GM21528 (cell line): ENCODE data around the gene UGT1A9.

Source experiments
- ATAC-seq: cut with Tn5 transposase; IDR thresholded peaks from one replicate; pipeline ENCODE4 v1.9.1; 2021; ENCODE audit warnings: mild to moderate bottlenecking, moderate library complexity; ENCODE audit not compliant: unreplicated experiment, low FRiP score

UGT1A9 gene

DNA sequence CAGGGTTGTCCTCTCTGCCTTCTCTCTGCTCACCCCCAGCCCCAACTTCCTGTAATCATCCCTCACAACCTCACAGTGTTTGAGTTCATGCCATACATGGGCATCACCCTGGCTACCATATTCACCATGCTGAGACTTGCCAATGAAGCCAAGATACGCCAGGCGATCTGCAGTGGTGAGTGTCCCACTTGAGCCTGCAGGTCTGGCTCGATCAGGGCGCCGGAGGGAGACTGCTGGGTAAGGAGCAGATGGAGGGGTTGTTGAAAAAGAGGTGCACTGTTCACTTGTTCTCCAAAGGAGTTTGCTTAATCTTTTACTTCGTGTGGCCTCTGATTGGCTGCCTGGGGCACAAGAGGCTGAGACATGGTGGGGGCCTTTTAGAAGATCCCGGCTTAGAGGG, 121.0 kb downstream of the UGT1A9 start:
- ATAC-seq, result no peak

GRCh38 chr2:233793465-233794127, 121.9 kb downstream of the UGT1A9 start:
- no peak for ATAC-seq

DNA sequence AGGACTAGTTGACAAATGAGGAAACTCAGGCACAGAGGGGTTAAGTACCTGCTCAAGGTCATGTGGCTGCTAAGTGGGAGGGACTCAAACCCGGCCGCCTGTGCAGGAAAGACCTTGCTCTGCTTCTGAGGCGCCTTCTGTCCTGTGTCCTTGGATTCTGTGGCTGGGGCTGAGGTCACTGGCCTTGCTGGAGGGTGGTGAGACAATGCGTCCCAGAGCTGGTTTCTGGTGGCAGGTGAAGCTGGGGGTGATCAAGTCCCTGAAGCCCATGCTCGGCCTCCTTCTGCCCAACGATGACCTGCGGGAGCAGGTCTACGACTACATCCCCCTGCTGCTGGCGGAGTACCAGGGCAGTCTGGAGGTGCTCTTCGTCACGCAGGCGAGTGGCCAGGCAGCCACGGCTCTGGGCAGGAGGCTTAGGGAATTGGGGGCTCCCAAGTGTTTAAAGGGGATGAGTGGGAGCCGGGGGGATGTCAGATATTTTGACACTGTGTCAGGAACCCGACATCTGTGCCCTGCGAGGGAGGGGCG, 122.5 kb downstream of the UGT1A9 start:
- no peak for ATAC-seq

DNA sequence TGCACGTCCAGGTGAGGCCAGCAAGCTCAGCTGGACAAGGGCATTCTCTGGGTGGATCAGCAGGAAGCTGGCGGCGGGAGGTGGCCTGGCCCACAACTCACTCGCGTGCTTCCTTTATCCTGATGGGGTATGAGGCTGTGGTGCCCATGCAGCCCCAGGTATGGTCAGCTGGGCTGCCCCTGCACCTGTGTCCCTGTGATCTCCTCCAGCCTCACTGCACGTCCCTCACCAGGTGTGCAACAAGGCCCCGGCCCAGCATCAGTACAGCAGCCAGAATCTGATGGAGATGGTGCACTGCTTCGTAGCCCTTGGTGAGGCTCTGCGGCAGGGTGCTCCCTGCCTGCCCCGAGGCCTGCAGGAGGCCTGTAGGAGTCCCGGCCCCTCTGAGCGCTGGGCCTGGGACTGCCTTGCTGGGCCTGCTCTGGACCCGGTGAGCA, 124.1 kb downstream of the UGT1A9 start:
- ATAC-seq, result no peak

GRCh38 chr2:233796254-233796653, 124.6 kb downstream of the UGT1A9 start:
- no peak for ATAC-seq

- no peak for ATAC-seq
Observed at GRCh38 chr2:233798335-233799086, 126.8 kb downstream of the UGT1A9 start.

DNA sequence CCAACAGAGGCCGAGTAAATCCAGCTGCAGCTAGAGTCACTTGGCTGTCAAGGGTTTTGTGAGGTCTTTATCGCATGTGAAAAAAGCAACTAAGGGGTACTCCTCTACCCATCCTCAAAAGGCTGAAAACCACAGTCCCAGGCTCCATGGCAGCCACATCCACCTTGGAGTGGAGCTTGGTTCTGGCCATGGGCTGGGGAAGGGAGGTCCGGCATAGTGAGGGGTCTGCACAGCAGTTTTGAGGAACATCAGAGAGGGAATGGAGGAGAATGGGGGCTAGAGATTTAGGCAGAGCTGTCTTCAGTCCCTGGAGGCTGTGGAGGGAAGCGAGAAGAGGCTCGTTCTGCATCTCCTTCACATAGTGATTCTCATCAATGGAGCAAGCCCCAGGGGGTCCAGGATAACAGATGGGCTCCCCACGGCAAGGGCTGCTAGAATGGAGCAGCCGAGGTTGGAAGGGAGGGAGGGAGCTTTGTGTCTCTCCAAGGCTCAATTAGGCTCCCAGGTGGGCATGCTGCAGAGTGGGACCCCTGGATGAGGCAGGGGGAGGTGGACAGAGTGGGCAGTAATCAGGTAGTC, 127.5 kb downstream of the UGT1A9 start:
- ATAC-seq, result no peak

- ATAC-seq, result no peak
Observed at GRCh38 chr2:233799716-233800115, 128.0 kb downstream of the UGT1A9 start.

GRCh38 chr2:233800208-233800607, 128.5 kb downstream of the UGT1A9 start:
- ATAC-seq, result no peak

DNA sequence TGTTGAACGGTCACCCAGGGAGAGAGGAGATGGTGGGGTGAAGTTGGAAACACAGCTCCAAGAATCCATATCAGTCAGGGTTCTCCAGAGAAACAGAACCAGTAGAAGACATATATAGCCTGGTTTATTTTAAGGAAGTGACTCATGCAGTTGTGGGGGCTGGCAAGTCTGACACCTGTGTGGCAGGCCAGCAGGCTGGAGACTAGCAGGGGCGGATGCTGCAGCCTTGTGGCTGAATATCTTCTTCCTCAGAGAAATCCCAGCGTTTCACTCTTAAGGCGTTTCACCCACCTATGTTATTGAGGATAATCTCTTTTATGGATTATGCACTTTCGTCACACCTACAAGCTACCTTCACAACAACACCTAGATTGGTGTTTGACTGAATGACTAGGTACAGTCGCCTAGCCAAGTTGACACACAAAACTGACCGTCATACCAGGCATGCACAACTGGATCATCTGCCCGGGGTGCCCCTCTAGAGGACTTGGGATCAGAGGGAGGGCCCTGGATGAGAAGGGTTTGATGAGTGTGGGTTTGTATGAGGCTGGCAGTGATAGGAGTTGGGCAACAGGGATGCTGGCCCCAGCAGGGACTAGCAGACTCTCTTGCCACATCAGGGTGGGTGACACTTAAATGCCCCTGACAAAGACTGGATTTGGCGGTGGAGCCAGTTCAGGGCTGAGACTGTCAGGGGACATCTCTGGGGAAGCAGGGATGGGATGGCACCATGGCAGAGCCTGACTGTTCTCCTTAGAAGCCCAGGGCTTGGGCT, 129.8 kb downstream of the UGT1A9 start:
- ATAC-seq, result no peak

DNA sequence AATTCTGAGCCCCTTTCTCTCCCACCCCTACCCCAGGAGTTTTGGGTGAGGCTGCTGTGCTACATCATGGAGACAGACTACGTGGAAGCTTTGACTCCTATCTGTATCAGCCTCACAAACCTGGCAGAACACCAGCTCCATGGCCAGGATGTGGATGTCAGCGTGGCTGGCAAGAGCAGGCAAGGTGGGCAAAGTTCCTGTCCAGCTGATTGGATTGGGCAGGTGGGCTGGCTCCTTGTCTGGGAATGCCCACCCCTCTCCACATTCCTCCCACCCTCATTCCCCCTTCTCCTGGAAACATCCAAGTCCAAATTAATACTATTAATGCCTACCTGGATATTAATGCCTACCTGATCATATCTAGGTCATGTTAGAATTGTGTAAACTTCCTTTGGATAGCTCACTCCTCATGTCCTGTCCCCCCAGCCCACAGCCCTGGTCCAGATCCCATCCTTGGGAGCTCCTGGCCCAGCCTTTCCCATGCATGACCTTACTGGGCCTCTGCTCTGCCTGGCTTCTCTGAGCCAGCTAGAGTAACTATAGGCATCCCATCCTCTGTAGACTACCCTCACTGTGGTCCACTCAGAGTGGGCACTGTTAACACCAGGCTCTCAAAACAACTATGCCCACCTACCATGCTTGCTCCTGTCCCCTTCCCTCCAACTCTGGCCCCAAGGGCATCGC, 130.6 kb downstream of the UGT1A9 start:
- ATAC-seq, result no peak

DNA sequence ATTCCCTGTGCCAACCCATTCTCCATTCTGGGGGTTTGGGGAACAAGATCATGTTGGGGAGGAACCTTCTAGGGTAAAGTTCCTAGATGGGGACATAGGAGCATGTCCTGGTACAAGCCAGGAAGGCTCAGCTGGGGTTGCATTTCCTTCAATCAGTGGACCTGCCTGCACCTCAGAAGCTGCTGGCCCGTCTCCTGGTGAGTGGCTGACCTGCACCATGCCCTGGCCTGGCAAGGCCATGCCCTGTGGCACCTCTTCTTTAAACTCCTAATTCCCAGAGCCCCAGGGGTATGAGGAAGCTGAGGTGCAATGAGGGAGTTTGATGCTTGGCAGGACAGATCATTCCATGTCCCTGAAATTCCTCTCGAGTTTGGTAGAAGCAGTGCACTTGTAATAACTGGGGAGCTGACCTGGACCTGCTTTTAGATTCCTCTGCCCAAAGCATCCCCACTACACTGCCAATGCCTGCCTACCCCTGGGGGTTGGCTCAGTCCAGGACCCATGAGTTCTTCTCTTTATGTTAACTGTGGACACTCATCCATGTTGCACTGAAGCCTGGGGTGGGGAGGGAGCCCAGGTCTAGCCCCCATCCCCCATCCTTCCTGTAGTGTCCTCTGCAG, 131.7 kb downstream of the UGT1A9 start:
- no peak for ATAC-seq

GRCh38 chr2:233803994-233804393, 132.3 kb downstream of the UGT1A9 start:
- ATAC-seq, result no peak

DNA sequence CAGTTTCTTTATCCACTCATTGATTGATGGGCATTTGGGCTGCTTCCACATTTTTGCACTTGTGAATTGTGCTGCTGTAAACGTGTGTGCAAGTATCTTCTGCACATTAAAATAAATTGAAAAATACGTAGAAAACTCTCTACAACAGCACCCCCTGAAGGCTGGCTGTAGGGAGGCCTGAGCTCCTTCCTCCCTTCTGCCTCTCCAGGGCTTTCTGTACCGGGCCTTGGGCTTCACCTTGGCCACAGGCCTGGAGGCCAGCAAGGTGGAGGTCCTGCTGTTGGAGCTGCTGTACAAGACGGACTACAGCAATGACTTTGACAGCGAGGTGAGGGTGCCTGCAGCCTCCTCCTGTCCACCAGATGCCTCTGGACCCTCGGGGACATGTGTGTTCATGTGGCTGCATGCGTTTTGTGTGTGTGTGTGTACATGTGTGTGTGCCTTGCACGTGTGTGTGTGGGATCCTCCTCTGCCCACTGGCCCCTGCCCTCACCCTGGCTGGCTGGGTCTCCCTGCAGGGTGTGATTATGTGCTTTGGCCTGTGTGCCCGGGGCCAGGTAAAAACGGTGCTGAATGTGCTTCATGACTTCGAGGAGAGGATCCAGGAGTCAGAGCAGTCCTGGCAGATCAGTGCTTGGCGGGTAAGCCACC, 135.6 kb downstream of the UGT1A9 start:
- ATAC-seq, result no peak

DNA sequence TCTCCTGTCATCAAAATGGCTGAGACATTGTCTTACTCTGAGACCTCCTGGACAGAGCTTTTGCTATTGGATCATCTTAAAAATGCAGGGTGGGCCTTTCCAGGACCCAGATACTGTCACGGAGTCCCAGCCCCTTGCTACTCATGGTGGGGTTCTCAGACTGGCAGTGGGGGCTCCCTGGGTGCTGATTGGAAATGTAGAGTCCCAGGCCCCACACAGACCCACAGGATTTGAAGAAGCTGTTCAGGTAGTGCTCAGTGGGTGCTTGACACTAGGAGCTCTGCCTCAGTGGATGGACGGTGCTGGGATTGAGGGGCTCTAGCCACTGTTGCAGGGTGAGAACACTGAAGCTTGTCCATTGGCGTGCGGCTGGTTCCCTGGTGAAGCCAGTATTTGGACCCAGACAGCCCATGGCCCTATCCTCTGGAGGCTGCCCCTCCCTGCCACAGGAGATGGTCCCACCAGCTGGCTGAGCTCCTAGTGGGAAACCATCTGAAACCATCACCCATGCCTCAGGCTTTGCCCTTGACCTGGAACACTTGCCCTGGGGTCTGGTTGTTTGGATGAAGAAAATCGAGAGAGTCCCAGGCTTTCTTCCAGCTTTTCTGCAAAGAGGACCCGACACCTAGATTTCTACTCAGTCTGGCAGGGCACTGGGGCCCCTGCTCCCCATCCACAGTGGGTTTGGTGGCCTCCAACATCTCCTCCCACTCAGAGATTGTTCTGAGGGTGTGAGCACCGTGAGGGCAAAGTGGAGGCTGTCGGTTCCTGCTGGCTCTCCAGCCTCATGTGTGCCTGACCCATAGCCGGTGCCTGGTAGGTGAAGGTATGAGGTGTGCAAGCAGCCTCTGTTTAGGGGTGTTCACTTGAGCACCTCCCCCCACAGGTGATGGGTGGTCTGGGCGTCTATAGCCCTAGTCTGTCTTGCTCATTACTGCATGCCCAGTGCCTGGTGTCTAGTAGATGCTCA, 136.6 kb downstream of the UGT1A9 start:
- no peak for ATAC-seq

DNA sequence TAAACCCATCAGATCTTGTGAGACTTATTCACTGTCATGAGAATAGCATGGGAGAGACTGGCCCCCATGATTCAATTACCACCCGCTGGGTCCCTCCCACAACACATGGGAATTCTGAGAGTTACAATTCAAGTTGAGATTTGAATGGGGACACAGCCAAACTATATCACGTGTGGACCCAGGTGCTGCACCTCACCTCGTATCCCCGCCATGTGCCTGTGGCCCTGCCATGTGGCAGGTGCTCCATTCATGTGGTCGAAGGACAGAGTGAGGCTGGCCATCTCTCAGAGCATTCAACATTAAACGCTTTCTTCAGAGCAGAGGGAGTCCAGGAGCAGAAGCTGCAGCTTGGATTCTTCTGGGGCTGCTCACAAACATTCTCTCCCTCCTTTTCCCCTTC, 138.7 kb downstream of the UGT1A9 start:
- no peak for ATAC-seq

DNA sequence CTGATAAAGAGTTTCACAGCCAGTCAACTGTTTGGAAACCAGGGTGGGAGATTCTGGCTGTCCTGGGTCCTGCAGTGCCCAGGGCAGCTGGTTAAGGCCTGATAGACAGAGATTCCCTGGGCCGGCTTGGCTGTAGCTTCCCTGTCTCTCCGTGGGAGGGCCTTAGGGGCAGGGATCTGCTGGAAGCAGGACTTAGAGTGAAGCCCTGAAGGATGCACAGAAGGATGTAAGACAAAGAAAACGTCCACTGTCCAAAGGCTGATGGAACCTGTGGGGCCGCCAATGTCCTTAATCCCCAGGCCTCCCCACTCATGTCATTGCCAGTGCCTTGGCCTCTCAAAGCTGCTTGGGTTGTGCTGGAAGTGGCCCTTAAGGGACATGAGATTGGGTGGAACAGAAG, 139.4 kb downstream of the UGT1A9 start:
- ATAC-seq, result no peak

DNA sequence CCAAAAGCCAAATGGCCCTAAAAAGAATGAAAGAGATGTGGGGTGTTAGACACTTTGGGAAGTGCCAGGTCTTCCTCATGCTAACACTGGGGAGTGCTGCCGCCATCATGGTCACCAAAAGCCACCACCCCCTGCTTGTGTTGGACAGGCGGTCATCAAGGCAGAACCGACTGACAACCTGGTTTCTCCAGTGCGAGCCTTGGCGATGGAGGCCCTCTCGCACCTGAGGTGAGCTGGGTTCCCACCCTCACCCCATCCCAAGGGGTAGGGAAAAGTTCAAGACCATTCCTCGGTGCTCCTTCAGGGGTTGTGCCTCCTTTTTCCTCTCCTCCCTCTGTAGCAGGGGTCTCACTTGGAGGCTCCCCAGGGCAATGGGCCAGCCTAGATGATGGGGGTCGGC, 140.0 kb downstream of the UGT1A9 start:
- no peak for ATAC-seq
